ENCODE data around the gene DARS2.

DARS2 gene

DNA sequence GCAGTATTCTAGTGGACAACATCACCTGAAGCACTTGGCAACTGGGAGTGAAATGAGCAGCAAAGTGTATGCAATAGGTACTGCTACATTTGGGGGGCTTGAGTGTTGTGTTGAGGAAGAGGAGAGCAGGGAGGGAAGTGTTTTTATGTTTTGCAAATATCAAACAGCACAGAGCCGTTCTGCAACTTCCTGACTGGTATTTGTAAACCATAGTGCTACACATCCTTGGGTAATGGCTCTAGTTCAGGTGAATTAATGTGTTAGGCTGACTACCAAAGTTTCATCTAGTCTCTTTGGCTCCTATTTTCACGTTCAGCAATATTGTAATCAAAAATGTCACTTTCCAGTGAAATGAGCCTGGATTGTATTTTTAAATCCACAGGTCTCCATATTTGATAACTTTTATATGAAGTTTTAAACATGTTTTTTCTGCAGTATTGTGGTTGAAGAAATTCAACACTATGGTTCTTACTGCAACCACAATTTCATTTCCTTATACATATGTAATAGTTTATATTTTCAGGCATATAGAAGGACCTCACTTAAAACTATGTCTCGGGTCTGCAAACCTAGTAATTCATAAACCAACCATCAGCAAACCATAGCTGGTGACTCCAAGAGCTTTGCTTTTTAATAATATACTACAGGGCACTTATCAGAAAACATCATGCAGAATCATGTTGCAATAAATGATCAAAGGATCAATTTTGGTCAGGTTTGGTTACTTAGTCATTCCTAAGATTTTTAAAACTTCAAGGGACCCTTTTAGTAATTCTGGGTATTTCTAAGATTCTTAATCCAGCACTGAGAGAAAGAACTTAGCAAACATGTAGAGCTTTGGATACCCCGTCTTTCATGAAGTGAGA lies 62.5 kb downstream of the DARS2 start:
- H3K27me3 ChIP-seq (ENCODE audit: control insufficient read depth in 1 of 2, insufficient read depth in 2 of 2, low read length in 2 of 2), result no peaks in the 10 kb centered on the region
- H3K4me3 ChIP-seq (ENCODE audit: low read depth in 1 of 2, low read length in 2 of 2), result no peak overlapping the region
- H3K9me3 ChIP-seq (ENCODE audit: control insufficient read depth in 1 of 2, low read length in 2 of 2), result no peaks in the 10 kb centered on the region
- H3K36me3 ChIP-seq (ENCODE audit: control insufficient read depth in 1 of 2, insufficient read depth in 2 of 2, low read length in 2 of 2), result peaks cover 8 to 12% of the 10 kb centered on the region in 2 donors
- H3K27ac ChIP-seq (ENCODE audit: low read depth, low read length), result no peak overlapping the region
- H3K9ac ChIP-seq (ENCODE audit: low read depth in 1 of 2, low read length in 2 of 2), result no peak overlapping the region
- H3K4me1 ChIP-seq (ENCODE audit: control insufficient read depth in 1 of 2, insufficient read depth in 2 of 2, low read length in 2 of 2), result no peaks in the 10 kb centered on the region

DNA sequence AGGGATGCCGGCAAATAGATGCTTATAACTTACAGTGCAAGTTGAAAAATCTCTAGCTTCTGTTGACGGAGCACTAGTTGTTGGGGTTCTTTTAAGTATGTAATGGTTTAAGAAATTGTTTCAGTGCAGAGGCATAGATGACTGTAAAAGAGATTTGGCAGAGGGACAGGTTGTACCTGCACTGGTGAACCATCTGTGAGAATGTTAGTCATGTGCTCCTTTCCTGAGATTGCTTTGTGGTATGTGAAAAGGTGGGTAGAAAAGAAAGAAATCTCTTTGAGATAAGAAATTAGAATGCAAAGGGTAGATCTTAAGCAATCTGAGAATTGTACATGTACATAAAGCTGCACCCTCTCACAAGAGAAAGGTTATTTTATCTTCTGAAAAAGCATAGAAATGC lies 63.2 kb downstream of the DARS2 start:
- no peaks in the 10 kb centered on the region for H3K27me3 ChIP-seq (ENCODE audit: control insufficient read depth in 1 of 2, insufficient read depth in 2 of 2, low read length in 2 of 2)
- H3K4me1 ChIP-seq (ENCODE audit: control insufficient read depth in 1 of 2, insufficient read depth in 2 of 2, low read length in 2 of 2), result no peaks in the 10 kb centered on the region
- H3K9me3 ChIP-seq (ENCODE audit: control insufficient read depth in 1 of 2, low read length in 2 of 2), result no peaks in the 10 kb centered on the region
- no peak overlapping the region for H3K27ac ChIP-seq (ENCODE audit: low read depth, low read length)
- no peak overlapping the region for H3K9ac ChIP-seq (ENCODE audit: low read depth in 1 of 2, low read length in 2 of 2)
- H3K36me3 ChIP-seq (ENCODE audit: control insufficient read depth in 1 of 2, insufficient read depth in 2 of 2, low read length in 2 of 2), result peaks cover 8 to 12% of the 10 kb centered on the region in 2 donors
- no peak overlapping the region for H3K4me3 ChIP-seq (ENCODE audit: low read depth in 1 of 2, low read length in 2 of 2)

DNA sequence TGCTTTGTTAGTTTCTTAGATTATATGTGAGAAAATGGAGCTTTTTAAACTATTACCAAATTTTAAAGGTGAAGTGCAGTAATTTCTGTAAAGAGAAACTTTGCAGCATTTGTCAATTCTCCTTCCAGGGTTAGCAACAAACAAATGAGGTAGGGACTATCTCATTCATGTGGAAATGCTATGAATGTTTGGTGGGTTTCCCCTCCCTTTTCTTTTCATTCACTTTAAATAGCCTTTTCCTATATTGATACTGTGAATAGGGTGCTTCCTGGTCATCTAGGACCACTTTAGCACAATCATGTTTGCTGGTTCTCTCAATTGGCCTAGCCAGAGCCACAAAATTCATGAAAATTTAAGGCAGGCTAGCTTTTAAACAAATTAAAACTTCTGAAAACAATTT lies 64.3 kb downstream of the DARS2 start:
- Histone ChIP-seq H3K4me1 (ENCODE audit: control insufficient read depth in 1 of 2, insufficient read depth in 2 of 2, low read length in 2 of 2) (no peaks in the 10 kb centered on the region), H3K9ac (ENCODE audit: low read depth in 1 of 2, low read length in 2 of 2) (no peak overlapping the region), H3K27ac (ENCODE audit: low read depth, low read length) (no peak overlapping the region), H3K27me3 (ENCODE audit: control insufficient read depth in 1 of 2, insufficient read depth in 2 of 2, low read length in 2 of 2) (no peaks in the 10 kb centered on the region), H3K36me3 (ENCODE audit: control insufficient read depth in 1 of 2, insufficient read depth in 2 of 2, low read length in 2 of 2) (peaks cover 8 to 12% of the 10 kb centered on the region in 2 donors), H3K9me3 (ENCODE audit: control insufficient read depth in 1 of 2, low read length in 2 of 2) (no peaks in the 10 kb centered on the region), H3K4me3 (ENCODE audit: low read depth in 1 of 2, low read length in 2 of 2) (no peak overlapping the region)

DNA sequence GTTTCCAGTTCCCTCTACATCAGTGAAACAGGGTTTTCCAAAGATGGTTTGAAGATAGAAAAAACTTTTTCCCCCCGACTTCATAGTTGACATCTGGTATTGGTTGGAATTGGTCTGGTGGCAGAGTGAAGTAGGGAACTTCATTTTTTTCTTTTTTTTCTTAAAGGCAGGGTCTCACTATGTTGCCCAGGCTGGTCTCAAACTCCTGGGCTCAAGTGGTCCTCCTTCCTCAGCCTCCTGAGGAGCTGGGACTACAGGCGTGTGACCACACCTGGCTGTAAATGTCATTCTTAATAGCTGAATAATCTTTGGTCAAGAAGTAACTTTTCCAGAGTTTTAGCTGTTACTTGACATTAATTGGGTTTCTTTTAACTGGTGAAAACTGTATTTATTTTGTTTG lies 65.4 kb downstream of the DARS2 start:
- Histone ChIP-seq H3K9me3 (ENCODE audit: control insufficient read depth in 1 of 2, low read length in 2 of 2) (no peaks in the 10 kb centered on the region), H3K36me3 (ENCODE audit: control insufficient read depth in 1 of 2, insufficient read depth in 2 of 2, low read length in 2 of 2) (peaks cover 8 to 12% of the 10 kb centered on the region in 2 donors), H3K4me3 (ENCODE audit: low read depth in 1 of 2, low read length in 2 of 2) (no peak overlapping the region), H3K27ac (ENCODE audit: low read depth, low read length) (no peak overlapping the region), H3K4me1 (ENCODE audit: control insufficient read depth in 1 of 2, insufficient read depth in 2 of 2, low read length in 2 of 2) (no peaks in the 10 kb centered on the region), H3K9ac (ENCODE audit: low read depth in 1 of 2, low read length in 2 of 2) (no peak overlapping the region), H3K27me3 (ENCODE audit: control insufficient read depth in 1 of 2, insufficient read depth in 2 of 2, low read length in 2 of 2) (no peaks in the 10 kb centered on the region)

DNA sequence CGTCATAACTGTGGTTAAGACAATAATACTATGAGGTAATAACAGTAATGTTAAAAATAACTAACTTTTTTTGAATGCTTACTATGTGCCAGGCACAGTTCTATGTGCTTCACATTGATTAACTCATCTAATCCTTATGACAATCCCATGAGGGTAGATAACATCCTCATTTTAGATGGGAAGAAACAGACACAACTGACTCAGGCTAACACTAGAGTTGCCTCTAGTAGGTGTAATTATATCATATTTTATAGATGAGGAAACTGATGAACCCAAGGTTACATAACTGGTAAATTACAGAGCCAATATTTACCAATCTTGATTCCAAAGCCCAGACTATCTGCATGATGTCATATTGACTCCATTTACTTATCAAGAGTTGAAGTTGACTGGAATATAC lies 69.1 kb downstream of the DARS2 start:
- Histone ChIP-seq H3K27ac (ENCODE audit: low read depth, low read length) (no peak overlapping the region), H3K4me3 (ENCODE audit: low read depth in 1 of 2, low read length in 2 of 2) (no peak overlapping the region), H3K9me3 (ENCODE audit: control insufficient read depth in 1 of 2, low read length in 2 of 2) (no peaks in the 10 kb centered on the region), H3K27me3 (ENCODE audit: control insufficient read depth in 1 of 2, insufficient read depth in 2 of 2, low read length in 2 of 2) (no peaks in the 10 kb centered on the region), H3K36me3 (ENCODE audit: control insufficient read depth in 1 of 2, insufficient read depth in 2 of 2, low read length in 2 of 2) (no peaks in the 10 kb centered on the region), H3K4me1 (ENCODE audit: control insufficient read depth in 1 of 2, insufficient read depth in 2 of 2, low read length in 2 of 2) (no peaks in the 10 kb centered on the region), H3K9ac (ENCODE audit: low read depth in 1 of 2, low read length in 2 of 2) (no peak overlapping the region)

DNA sequence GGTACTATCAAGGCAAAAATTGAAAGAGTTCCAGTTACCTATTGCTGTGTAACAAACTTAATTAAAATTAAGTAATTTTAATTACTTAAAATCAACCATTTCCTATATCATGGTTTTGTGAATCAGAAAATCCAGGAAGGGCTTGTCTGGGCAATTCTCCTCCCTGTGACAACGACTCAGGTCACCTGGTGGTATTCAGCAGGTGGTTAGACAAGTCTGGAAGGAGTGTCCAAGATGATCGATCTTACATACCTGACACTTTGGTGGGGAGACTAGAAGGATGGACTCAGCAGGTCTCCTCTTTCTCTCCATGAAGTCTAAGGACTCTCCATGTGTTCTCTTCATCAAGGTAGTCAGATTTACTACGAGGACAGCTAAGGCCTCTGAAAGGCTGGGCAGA lies 69.7 kb downstream of the DARS2 start:
- Histone ChIP-seq H3K27ac (ENCODE audit: low read depth, low read length) (no peak overlapping the region), H3K4me3 (ENCODE audit: low read depth in 1 of 2, low read length in 2 of 2) (no peak overlapping the region), H3K9me3 (ENCODE audit: control insufficient read depth in 1 of 2, low read length in 2 of 2) (no peaks in the 10 kb centered on the region), H3K4me1 (ENCODE audit: control insufficient read depth in 1 of 2, insufficient read depth in 2 of 2, low read length in 2 of 2) (no peaks in the 10 kb centered on the region), H3K27me3 (ENCODE audit: control insufficient read depth in 1 of 2, insufficient read depth in 2 of 2, low read length in 2 of 2) (no peaks in the 10 kb centered on the region), H3K36me3 (ENCODE audit: control insufficient read depth in 1 of 2, insufficient read depth in 2 of 2, low read length in 2 of 2) (no peaks in the 10 kb centered on the region), H3K9ac (ENCODE audit: low read depth in 1 of 2, low read length in 2 of 2) (no peak overlapping the region)

DNA sequence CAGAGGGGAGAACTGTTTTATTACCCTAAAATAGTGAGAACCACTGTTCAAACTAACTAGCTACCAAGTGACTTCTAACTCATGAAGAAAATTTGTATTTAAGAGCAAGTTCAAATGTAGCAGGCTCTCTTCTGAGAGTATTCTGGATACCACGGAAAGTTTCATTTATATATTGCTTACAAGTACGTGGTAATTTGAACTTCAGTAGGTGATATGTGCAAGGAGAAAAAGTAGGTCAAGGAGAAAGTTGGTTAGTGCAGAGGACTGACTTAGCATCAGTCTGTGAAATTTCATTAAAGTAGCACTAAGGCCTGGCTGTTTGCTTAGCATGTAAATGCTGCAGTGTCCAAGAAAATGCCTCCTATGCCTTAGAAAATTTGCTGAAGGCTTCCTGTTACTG lies 76.0 kb downstream of the DARS2 start:
- no peaks in the 10 kb centered on the region for H3K36me3 ChIP-seq (ENCODE audit: control insufficient read depth in 1 of 2, insufficient read depth in 2 of 2, low read length in 2 of 2)
- H3K4me3 ChIP-seq (ENCODE audit: low read depth in 1 of 2, low read length in 2 of 2), result no peak overlapping the region
- H3K27ac ChIP-seq (ENCODE audit: low read depth, low read length), result no peak overlapping the region
- H3K9ac ChIP-seq (ENCODE audit: low read depth in 1 of 2, low read length in 2 of 2), result no peak overlapping the region
- H3K9me3 ChIP-seq (ENCODE audit: control insufficient read depth in 1 of 2, low read length in 2 of 2), result no peaks in the 10 kb centered on the region
- no peaks in the 10 kb centered on the region for H3K4me1 ChIP-seq (ENCODE audit: control insufficient read depth in 1 of 2, insufficient read depth in 2 of 2, low read length in 2 of 2)
- no peaks in the 10 kb centered on the region for H3K27me3 ChIP-seq (ENCODE audit: control insufficient read depth in 1 of 2, insufficient read depth in 2 of 2, low read length in 2 of 2)

DNA sequence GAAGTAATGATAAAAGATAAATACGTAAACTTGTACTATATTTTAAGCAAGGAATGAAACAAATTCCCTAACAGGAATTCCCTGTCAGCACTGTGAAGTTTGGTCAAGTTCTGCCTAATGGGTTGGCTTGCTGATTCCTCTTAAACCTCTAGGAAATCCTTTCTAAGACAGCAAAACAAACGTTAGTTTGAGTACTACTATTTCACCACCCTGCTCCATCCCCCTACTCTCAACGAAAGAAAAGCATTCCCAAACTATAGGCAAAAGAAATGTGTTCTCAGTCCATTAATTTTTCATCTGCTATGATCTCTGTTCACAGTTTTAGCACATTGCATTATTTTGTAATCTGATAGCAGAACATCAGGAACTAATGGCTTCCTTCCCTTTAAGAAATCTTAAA lies 76.5 kb downstream of the DARS2 start:
- H3K36me3 ChIP-seq (ENCODE audit: control insufficient read depth in 1 of 2, insufficient read depth in 2 of 2, low read length in 2 of 2), result no peaks in the 10 kb centered on the region
- H3K27me3 ChIP-seq (ENCODE audit: control insufficient read depth in 1 of 2, insufficient read depth in 2 of 2, low read length in 2 of 2), result no peaks in the 10 kb centered on the region
- no peak overlapping the region for H3K27ac ChIP-seq (ENCODE audit: low read depth, low read length)
- no peak overlapping the region for H3K4me3 ChIP-seq (ENCODE audit: low read depth in 1 of 2, low read length in 2 of 2)
- H3K9me3 ChIP-seq (ENCODE audit: control insufficient read depth in 1 of 2, low read length in 2 of 2), result no peaks in the 10 kb centered on the region
- no peak overlapping the region for H3K9ac ChIP-seq (ENCODE audit: low read depth in 1 of 2, low read length in 2 of 2)
- no peaks in the 10 kb centered on the region for H3K4me1 ChIP-seq (ENCODE audit: control insufficient read depth in 1 of 2, insufficient read depth in 2 of 2, low read length in 2 of 2)

DNA sequence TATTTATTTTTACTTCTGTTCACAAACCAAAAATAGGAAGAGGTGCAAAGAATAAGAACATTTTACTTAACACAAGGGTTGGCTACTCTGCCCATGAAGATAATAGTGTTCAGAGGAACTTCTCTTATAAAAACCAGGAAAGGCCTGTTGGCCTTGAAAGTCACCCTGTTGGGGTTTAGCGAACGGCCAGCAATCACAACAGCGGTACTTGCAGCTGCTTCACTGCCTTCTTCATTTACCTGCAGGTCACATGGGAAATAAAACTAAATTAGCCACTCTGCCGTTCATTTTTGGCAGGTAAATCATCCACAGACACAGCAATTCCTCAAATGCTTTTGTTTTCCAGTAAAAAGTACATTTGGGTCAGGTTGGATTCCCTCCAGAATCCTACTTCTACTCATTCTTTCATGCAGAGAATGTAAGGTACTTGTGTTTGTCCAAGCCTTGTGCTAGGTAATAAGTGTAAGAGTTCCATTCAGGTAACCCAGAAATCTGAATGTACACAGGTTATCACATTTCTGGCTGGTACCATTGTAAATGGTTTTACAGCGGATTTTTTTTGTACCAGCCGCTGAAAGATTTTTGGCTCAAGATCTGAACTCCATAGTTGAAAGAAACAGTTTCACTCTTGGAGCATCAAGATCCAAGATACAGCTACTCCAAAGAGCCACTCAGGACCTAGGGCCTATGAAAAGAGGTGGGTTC lies 79.5 kb downstream of the DARS2 start:
- Histone ChIP-seq H3K9ac (ENCODE audit: low read depth in 1 of 2, low read length in 2 of 2) (no peak overlapping the region), H3K27ac (ENCODE audit: low read depth, low read length) (no peak overlapping the region), H3K9me3 (ENCODE audit: control insufficient read depth in 1 of 2, low read length in 2 of 2) (no peaks in the 10 kb centered on the region), H3K4me1 (ENCODE audit: control insufficient read depth in 1 of 2, insufficient read depth in 2 of 2, low read length in 2 of 2) (no peaks in the 10 kb centered on the region), H3K4me3 (ENCODE audit: low read depth in 1 of 2, low read length in 2 of 2) (no peak overlapping the region), H3K36me3 (ENCODE audit: control insufficient read depth in 1 of 2, insufficient read depth in 2 of 2, low read length in 2 of 2) (no peaks in the 10 kb centered on the region), H3K27me3 (ENCODE audit: control insufficient read depth in 1 of 2, insufficient read depth in 2 of 2, low read length in 2 of 2) (no peaks in the 10 kb centered on the region)

All from duodenal mucosa (tissue), 2 donors.